GM18867 (cell line): ENCODE results near the gene ARRB2.
A peak's percentile ranks its signal among the peaks of the same experiment; 100 is the strongest.

Source experiments
- ATAC-seq: cut with Tn5 transposase; IDR thresholded peaks from one replicate; pipeline ENCODE4 v1.9.1; 2021; ENCODE audit warnings: mild to moderate bottlenecking, moderate library complexity; ENCODE audit not compliant: unreplicated experiment

The ARRB2 gene

DNA sequence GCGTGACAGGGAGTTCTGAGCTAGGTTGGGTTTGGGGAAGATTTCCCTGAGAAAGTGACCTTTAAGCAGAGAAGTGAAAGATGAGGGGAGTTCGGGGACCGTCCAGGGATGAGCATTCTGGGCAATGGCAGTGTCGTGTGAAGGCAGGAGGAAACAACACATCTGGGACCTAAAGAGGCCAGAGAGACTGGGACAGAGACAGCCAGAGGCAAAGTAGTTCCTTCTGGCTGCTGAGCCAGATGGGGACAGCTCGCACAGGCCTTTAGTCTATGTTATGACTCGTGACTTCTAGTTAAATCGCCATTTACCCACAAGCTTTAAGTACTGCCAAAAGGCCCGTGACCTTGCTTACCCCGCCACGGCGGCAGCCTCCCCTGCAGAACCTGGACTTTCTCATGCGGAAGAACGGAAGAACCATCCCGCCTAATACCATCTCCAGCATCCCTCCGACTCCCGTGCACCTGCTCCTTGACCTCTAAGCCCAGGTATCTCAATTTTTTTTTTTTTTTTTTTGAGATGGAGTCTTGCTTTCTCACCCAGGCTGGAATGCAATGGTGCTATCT, 12.3 kb downstream of the ARRB2 start:
- no peak for ATAC-seq

DNA sequence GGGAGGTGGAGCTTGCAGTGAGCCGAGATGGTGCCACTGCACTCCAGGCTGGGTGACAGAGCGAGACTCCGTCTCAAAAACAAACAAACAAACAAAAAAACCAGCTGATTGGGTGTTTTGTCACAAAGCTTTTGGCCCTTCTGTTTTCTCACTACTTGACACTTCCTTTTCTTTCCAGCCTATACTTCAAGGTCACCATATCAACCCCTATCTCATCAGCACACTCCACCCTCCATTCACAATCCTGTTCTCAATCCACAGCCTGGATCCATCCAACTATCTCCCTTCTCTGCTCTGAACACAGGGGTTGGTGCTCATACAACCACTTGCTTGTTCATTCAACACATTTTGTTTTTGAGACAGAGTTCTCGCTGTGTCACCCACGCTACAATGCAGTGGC, 14.2 kb downstream of the ARRB2 start:
- ATAC-seq = no peak

DNA sequence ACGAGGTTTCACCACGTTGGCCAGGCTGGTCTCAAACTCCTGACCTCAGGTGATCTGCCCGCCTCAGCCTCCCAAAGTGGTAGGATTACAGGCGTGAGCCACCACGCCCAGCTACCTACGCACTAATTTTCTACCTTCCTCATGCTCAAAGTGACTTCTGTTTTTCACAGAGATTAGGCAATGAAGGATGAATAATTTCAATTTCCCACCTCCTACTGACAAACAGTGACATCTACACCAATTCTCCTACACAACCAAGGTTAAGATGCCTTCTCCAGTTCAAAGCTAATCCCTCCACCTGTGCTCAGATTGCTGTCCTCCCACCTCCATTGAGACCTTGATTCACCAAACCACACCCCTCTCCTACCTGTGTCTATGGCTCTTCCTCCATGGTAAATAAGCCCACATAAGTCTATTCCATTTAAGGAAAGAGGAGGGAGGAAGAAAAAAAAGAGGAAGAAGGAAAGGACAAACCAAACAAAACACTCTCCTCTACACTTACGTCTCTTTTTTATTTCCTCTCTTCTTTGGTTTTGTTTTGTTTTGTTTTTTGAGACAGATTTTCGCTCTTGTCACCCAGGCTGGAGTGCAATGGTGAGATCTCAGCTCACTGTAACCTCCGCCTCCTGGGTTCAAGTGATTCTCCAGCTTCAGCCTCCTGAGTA, 15.3 kb downstream of the ARRB2 start:
- ATAC-seq = no peak

DNA sequence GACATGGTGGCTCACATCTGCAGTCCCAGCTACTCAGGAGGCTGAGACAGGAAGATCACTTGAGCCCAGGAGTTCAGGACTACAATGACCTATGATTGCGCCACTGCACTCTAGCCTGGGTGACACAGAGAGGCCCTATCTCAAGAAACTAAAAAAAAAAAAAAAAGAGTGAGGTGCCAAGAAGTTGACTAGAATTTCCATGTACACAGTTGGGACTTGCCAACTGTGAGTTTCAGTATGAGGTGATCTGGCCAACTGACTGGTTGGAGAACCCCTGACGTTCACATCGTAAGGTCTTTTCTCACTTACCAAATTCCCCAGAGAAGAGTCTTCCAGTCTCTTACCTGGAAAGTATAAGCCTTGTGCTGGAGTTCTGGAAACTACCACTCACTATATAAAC, 17.7 kb downstream of the ARRB2 start:
- no peak for ATAC-seq

DNA sequence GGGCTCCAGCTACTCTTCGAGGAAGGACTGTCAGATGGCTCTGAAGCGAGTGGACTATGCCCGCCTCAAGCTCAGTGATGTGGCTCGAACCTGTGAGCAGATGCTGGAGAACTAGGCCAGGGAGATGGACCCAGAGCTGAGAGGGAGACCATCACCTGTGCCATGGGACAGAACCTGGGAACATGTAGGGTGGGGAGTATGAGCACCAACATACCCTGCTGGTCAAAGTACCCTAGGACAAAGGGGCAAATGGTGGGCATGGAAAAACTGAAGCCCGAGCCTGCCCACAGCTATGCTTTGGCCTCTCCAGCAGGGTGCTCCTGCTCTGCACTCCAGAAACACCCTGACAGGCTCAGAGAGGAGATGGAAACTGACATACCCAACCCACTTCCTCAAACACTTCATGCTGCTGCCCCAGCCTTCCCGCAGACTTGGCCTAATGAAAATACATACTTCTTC, 22.7 kb downstream of the ARRB2 start:
- ATAC-seq = peak; percentile 30

DNA sequence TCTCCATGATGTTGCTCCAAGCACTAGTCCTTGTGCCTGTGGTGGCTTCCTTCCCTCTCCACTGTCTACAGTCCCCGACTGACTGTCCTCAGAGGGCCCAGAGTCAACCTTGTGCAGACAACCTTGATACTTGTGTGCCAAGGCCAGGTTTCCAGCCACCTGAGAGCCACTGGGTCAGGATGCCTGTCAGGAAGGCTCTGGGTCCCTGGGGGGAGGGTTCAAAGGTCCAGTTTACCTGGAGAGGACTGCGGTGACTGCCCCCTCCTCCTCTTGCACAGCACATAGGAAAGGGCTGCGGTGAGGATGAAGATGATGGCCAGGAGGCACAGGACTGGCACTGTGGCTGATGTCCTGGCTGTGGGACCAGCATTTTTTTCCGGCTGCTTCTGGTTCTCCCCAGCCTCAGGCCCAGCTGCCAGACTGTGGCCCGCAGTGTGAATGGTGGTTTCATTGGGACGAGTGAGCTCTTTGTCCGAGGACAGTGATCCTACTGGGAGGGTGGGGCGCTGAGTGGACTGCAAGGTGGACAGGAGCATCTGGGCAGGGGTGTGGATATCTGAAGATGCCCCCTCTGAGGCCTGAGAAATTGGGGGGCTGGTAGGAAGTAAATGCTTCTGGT, 24.5 kb downstream of the ARRB2 start:
- ATAC-seq = no peak

DNA sequence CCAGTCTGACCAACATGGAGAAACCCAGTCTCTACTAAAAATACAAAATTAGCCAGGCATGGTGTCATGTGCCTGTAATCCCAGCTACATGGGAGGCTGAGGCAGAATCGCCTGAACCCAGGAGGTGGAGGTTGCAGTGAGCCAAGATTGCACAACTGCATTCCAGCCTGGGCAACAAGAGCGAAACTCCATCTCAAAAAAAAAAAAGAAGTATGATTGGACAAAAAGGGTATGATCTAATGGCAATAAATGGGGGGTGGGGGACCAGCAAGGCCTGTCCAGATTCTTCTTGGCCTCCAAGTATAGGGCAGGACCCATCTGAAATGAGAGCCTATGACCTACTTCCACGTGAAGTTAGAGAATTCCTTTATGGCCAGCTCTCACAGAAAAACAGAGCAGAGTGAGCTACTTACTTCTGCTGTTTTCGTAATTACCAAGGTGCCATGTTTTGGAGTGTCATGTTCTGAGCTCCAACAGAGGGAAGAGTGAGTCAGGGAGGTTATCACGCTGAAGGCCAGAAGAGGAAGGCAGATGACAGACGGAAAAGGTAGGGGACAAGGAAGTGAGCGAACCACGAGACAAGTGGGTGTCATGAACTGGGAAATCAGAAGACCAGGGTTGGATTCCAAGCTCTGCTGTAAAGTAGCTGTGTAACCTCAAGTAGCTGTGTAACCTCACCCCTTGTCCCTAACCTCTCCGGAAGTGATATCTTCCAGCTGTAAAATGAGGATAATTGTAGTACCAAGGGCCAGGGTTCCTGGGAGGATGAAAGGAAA, 25.6 kb downstream of the ARRB2 start:
- no peak for ATAC-seq

DNA sequence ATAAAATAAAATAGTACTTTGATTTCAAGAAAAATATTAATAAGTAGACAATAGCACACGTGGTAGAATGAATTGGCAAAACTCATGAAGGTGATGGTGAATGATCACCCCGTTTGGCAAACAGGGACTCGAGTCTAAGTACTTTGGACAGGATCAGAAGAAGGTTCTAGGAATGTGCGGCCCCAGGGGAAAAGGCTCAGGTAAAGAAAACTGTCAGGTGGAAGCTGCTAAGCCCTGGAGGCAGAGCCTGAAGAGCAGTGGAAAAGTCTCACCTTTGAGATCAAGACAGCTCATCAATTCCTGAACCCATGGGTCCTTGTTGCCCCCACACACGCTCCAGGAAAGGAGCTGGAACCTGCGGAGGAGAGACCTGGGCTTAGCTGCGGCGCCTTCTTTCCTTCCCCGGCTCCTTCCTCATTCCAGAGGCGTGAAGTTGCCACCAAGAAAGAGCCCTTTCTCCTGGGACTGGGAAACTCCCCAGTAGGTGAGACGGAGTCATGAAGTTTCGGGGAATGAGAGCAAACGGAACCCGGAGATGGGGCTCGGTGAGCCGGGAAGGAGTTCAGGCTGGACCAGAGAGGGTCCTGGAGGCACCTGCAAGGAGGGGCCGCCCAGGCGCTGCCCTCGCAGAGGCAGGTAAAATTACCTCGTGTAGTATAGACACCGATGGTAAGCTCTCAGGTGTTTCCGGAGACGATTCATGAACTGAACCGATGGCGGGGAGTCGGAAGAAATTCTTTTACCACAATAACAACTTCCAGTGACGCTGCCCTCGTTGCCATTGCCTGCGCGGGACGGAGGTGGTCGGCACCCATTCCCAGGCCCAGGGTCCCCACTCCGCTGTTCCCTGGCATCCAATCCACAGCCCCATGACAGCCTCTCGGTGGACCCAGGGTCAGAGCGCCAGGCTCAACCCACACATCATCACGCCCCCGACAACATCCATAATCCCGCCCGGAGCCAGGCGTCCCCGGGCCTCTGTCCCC, 28.0 kb downstream of the ARRB2 start:
- no peak for ATAC-seq

DNA sequence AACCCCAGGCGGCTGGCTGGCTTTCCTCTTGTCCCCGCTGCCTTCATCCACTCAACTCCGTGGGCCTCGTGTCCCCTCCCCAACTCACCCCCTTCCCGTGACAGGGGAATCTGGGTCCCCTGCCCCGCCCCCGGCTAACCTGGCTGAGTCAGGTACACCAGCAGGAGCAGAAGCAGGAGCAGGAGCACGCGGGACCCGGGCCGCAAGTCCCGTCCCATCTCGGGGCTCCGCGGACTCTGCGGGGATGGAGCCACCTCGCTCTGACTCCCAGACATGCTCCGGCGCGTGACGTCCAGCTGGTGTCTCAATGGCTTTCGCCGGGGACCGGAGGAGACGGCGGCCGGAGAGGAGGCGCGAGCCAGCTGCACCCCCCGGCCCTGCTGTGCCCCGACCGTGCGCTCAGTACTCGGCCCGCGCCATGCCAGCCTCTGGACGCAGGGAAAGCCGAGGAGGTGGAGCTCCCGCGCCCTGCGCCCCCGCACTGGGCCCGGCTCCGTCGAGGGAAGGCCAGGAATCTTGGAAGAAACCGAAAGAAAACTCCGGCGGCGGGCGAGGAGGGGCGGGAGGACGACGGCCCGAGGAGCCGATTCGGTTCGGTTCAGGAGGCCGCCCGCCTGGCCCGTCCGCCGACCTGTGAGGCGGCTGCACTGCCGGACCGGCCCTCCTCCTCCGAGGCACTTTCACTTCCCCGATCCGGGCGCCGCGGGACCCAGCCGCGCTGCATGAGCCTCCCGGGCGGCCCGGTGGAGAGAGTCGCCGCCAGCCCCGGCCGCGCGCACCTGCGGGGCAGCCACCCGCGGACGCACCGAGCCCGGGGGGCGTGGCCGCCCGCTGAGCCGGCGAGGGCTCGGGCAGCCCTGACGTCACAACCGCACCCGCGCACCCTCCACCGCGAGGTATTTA, 28.9 kb downstream of the ARRB2 start, which contains the start of the genes CXCL16 and ZMYND15:
TSS of gene CXCL16 (minus strand) at position 807 of the 903 bp plus-strand sequence. CDS start at position 218, 589 bp downstream.
TSS of gene ZMYND15 (plus strand) at position 712 of the 903 bp plus-strand sequence. CDS start 716 bp downstream, outside the sequence.
- no peak for ATAC-seq

DNA sequence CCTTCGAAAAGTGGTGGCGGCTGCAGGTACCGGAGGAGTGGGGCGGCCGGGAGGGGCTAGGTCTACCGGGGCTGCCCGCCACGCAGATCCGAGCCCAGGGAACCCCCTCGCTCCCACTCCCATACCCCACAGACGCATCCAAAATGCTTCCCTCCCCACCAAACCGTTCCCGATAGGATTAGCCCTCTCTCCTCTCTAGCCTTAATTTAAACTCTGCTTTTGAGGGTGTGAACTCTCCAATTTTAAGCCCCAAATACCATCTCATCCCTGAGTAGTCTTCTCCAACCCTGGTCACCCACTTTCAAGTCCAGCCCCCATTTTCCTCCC, 29.6 kb downstream of the ARRB2 start:
- ATAC-seq = no peak

DNA sequence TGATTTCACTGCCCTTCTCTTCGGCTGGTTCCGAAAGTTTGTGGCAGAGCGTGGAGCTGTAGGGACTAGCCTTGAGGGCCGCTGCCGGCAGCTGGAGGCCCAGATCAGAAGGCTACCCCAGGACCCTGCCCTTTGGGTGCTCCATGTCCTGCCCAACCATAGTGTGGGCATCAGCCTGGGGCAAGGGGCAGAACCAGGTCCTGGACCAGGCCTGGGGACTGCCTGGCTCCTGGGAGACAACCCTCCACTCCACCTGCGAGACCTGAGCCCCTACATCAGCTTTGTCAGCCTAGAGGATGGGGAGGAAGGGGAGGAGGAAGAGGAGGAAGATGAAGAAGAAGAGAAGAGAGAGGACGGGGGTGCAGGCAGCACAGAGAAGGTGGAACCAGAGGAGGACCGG, 30.2 kb downstream of the ARRB2 start:
- ATAC-seq = no peak

DNA sequence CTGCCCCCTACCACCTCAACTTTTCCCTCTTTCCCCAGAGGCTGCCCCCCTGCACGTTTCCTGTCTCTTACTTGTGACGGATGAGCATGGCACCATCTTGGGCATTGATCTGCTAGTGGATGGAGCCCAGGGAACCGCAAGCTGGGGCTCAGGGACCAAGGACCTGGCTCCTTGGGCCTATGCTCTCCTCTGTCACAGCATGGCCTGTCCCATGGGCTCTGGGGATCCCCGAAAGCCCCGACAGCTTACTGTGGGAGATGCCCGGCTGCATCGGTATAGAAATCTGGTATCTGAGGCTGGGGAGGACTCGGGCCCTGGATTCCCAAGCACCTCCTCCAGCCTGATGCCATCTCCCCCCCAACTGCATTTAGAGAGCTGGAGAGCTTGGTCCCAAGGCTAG, 31.1 kb downstream of the ARRB2 start:
- ATAC-seq = no peak

DNA sequence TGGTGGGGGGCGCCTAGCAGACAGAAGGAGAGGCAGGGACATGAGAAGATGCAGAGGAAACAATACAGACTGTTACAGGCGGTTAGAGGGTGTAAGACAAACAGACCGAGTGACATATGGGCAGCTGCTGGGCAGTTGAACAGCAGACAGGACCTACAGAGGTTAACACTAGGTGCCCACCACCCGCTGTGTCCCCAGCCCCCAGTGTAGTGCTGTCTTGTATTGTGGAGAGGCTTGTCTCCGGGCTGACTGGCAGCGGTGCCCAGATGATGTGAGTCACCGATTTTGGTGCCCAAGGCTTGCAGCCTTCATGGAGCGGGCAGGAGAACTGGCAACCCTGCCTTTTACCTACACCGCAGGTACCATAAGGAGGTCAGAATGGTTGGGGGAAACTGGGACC, 31.7 kb downstream of the ARRB2 start:
- ATAC-seq = no peak

DNA sequence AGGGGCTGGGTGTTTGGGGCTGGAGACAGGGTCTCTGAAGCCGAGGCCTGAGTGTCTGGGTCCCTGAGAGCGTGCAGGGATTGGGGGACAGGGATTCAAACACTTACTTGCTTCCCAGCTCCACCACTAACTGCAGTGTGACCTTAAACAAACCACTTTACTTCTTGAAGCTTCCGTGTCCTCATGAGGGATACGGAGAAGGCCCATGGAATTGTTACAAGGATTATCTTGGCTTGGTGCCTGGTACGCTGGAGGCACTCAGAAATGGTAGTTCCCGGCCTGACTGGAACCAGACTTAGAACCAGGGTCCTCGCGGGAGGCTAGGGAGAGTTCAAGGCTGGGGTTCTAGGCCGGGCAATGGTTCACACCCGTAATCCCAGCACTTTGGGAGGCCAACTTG, 32.2 kb downstream of the ARRB2 start:
- no peak for ATAC-seq

DNA sequence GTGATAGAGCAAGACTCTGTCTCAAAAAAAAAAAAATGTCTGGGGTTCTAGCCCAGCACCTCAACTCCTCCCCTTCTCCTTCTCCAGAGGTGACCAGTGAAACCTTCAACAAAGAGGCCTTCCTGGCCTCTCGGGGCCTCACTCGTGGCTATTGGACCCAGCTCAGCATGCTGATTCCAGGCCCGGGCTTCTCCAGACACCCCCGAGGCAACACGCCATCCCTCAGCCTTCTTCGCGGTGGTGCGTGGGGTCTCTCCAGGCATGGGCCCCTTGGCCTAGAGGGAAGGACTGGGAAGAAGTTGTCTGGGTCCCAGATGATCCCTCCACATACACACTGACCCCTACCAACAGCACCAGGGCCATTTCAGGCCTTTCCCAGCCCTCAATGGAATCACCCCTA, 32.8 kb downstream of the ARRB2 start:
- no peak for ATAC-seq

DNA sequence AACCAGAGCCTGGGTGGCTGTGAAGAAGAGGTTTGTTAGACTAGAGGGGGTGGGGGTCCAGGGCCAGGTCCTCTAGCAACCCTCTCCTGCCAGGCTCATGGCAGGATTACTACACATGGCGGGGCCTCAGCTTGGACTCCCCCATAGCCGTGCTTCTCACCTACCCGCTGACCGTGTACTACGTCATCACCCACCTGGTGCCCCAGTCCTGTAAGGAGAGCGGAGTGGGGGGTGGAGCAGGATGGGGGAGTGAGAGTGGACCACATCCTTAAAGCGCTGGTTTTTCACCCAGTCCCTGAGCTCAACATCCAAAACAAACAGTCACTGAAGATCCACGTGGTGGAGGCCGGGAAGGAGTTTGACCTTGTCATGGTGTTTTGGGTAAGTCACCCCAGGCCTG, 33.5 kb downstream of the ARRB2 start:
- ATAC-seq = no peak

DNA sequence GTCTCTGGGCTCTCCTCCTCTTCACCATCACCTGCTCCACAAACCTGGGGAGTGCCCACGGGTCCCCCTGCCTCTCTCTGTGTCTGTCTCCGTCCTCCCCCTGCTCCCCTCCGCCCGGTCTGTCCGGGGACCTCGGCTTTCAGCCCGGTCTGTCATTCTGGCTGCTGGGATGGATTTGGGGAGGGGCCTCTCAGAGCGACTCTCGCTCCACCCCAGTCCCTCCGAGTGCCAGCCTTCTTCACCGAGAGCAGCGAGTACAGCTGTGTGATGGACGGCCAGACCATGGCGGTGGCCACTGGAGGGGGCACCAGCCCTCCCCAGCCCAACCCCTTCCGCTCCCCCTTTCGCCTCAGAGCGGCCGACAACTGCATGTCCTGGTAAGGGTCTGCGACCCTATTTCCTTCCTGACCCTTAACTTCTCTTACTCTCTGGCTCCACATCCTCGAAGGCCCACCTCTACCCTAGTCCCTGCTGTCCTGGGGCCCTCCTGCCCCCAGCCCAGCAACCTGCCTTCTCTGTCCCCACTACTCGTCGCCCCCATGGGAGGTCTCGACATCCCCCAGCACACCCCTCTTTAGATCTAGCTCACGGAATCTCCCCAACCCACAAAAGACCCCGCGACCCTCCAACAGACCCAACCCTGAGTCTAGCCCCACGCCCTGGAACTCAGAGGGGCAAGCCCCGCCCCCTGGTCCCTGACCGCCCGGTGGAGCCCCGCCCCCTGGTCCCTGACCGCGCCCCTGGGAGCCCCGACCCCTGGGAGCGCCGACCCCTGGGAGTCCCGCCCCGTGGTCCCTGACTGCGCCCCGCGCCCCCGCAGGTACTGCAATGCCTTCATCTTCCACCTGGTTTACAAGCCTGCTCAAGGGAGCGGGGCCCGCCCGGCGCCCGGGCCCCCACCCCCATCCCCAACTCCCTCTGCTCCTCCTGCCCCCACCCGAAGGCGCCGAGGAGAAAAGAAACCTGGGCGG, 34.9 kb downstream of the ARRB2 start:
- no peak for ATAC-seq

DNA sequence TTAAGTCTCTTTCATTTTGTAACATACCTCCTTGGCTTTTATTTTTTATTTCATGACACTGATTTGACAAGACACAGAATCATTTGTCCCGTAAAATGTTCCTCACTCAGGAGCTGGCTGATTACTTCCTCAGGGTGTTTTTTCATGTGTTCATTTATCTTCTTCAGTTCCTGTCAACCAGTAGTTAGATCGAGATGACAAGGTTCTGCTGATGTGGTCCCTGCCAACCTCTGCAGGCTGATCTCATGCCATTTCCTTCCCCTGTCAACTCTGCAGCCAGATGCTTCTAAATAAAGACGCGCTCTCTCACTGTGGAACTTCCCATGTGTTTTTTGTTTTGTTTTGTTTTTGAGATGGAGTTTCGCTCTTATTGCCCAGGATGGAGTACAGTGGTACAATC, 37.4 kb downstream of the ARRB2 start:
- ATAC-seq = no peak
